Erythroblast (primary cell): Measurements from ENCODE around the gene SLC35F5.

Experiments used
- GATA1 ChIP-seq: IDR thresholded peaks from 2 replicates; pipeline ENCODE4 v1.6.1; 2011; ENCODE audit warnings: low read depth, mild to moderate bottlenecking, control low read depth, low read length, moderate library complexity
- POLR2A ChIP-seq: IDR thresholded peaks from 2 replicates; pipeline ENCODE4 v1.6.1; 2011; ENCODE audit warnings: mild to moderate bottlenecking, low read length

DNA sequence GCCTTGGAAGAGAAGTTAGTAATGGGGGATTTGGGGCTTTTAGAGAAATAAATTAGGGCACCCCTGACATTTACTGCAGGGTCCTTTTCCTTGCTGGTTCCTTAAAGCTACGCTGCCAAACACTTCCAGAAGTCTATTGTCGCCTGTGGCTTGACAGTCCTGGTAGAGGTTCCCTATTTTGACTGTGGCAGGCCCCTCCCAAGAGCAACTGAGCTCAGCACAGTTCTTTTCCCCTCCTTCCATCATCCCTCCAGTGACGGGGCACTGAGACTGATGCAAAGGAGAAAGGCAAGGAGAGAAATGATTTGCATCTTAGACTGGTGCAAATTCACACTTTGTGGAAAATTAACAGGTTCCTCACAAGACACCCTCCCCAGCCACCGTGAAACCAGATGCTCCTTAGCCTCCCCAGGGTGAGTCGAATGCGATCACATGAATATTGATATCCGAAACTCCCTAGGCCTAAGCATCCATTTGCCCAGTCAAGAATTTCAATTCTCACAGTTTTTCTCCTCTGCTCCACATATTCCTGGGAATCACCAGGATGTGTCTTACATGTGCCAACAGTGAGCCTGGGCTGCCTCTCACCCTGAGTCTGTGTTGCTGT lies 84.0 kb downstream of the SLC35F5 start:
- TF ChIP-seq POLR2A (no peak), GATA1 (no peak)
